WERI-Rb-1 (cell line): ENCODE results near the gene FBXO48.

ENCODE experiments used
- DNase-seq: peaks from one replicate; pipeline ENCODE4 v3.0.0-alpha.2; 2020
- H3K27ac ChIP-seq: fragments of 250-450 bp; sonication (Bioruptor Pico); 2 replicates; pipeline ENCODE4 v1.5.1; 2020; ENCODE audit warnings: mild to moderate bottlenecking, moderate library complexity
- H3K27me3 ChIP-seq: fragments of 250-450 bp; sonication (Bioruptor Pico); 2 replicates; pipeline ENCODE4 v1.5.1; 2021; ENCODE audit warnings: mild to moderate bottlenecking, low read depth, moderate library complexity; ENCODE audit not compliant: insufficient read depth, severe bottlenecking
- H3K36me3 ChIP-seq: fragments of 250-450 bp; sonication (Bioruptor Pico); 2 replicates; pipeline ENCODE4 v1.5.1; 2020; ENCODE audit warnings: mild to moderate bottlenecking, moderate library complexity
- H3K4me3 ChIP-seq: 2 replicates; pipeline ENCODE4 v1.5.1; 2011; ENCODE audit warnings: low read depth, mild to moderate bottlenecking, control low read depth, low read length
- H3K9me3 ChIP-seq: fragments of 250-450 bp; sonication (Bioruptor Pico); 2 replicates; pipeline ENCODE4 v1.5.1; 2021; ENCODE audit warnings: mild to moderate bottlenecking, moderate library complexity; ENCODE audit not compliant: severe bottlenecking
- CTCF ChIP-seq: IDR thresholded peaks from 2 replicates; pipeline ENCODE4 v1.5.1; 2011; ENCODE audit warnings: low read depth, mild to moderate bottlenecking, control low read depth, inconsistent platforms, low read length

Gene FBXO48

GRCh38 chr2:68413466-68413865, 53.6 kb downstream of the FBXO48 start:
- TF ChIP-seq CTCF, result no peak
- Histone ChIP-seq H3K4me3 (no peak overlapping the region), H3K27me3 (peaks cover 5% of the 10 kb centered on the region), H3K27ac (no peak overlapping the region), H3K9me3 (peaks cover 2% of the 10 kb centered on the region), H3K36me3 (no peaks in the 10 kb centered on the region)
- DNase-seq, result no peak

GRCh38 chr2:68412127-68412819, 54.8 kb downstream of the FBXO48 start:
- TF ChIP-seq CTCF, result no peak
- peaks cover 2% of the 10 kb centered on the region for H3K9me3 ChIP-seq
- DNase-seq, result no peak
- H3K36me3 ChIP-seq, result no peaks in the 10 kb centered on the region
- peaks cover 4% of the 10 kb centered on the region for H3K27me3 ChIP-seq
- H3K4me3 ChIP-seq, result no peak overlapping the region
- no peak overlapping the region for H3K27ac ChIP-seq

GRCh38 chr2:68411397-68412126, 55.5 kb downstream of the FBXO48 start:
- no peak overlapping the region for H3K4me3 ChIP-seq
- peaks cover 3% of the 10 kb centered on the region for H3K27me3 ChIP-seq
- TF ChIP-seq CTCF, result no peak
- DNase-seq, result no peak
- no peaks in the 10 kb centered on the region for H3K36me3 ChIP-seq
- no peak overlapping the region for H3K27ac ChIP-seq
- H3K9me3 ChIP-seq, result peaks cover 2% of the 10 kb centered on the region
